ENCODE measurements around the gene NUPR2. TPM values are rescaled to one million over a fixed set of nuclear protein-coding genes. Genes with fewer than 3 reads are reported as not detected.

Gene NUPR2
- total and polyA plus RNA-seq, 9 of the 15 experiments (the other 6 are each of a cell fraction or from before 2014, with no cell fraction given): not detected

DNA sequence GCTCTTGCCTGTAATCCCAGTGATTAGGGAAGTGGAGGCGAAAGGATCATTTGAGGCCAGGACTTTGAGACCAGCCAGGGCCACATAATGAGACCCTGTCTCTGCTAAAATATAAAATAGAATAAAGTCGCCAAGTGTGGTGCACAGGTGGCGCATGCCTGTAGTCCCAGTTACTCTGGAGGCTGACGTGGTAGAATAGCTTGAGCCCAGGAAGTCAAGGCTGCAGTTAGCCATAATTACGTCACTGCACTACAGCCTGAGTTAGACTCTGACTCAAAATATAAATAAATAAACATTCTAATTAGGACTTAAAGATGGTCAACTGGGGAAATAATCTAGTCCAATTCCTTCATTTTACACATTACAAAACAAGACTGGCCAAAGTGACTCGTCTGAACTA lies 10.7 kb downstream of the NUPR2 start:
- TSS peak; percentile 58 for BruUV-seq (replicated peaks)
- 1% methylated on average over 6 of the region's 6 CpGs for WGBS (ENCODE audit: insufficient coverage, low coverage, missing lambda C conversion rate)
- intact Hi-C loops (cut with micrococcal nuclease) (no loop called here), in situ Hi-C loops (cut with MboI) (no loop called here)
- FAIRE-seq (peak; percentile 73), DNase-seq (ENCODE audit: extremely low read depth in 1 of 4, low spot score in 3 of 4) (peak in 1 of 4 experiments; percentile 76), ATAC-seq (peak; percentile 64)
- no peaks in the 10 kb centered on the region for H3K27me3 ChIP-seq (ENCODE audit: control insufficient read depth in 2 of 2, insufficient read depth in 2 of 2, low read length in 2 of 2)
- ChIA-PET CTCF (ENCODE audit: low intra/inter-chr PET ratio) (no interaction called here), POLR2A (interaction anchor here (0.6 to 1.6 kb wide), 5 partner anchors 8 to 252 kb away, joined by 3 to 12 read pairs (median 3); no protein-coding TSS in a partner anchor)
- no peaks in the 10 kb centered on the region for H3K9me1 ChIP-seq (ENCODE audit: control insufficient read depth, insufficient read depth, low read length)
- H3K79me2 ChIP-seq (ENCODE audit: control insufficient read depth, insufficient read depth, low read length): peaks cover 40% of the 10 kb centered on the region
- peak overlapping the region; percentile 84 for H3K4me3 ChIP-seq
- peak overlapping the region; percentile 99 for H3K27ac ChIP-seq (ENCODE audit: extremely low read depth, low read depth, low read length)
- H4K20me1 ChIP-seq (replicated peaks; ENCODE audit: control insufficient read depth, insufficient read depth, low read length): peaks cover 16% of the 10 kb centered on the region; the same call in 1 of the 2 replicates
- no peak overlapping the region for H2AFZ ChIP-seq (ENCODE audit: low read depth, low read length)
- H3K4me1 ChIP-seq (replicated peaks in 1 of 2; ENCODE audit: control insufficient read depth in 2 of 2, insufficient read depth in 2 of 2, low read length in 2 of 2): peaks cover 8 to 9% of the 10 kb centered on the region in 2 experiments; a peak in 4 of 5 replicates
- peak overlapping the region; percentile 97 for H3K4me2 ChIP-seq (ENCODE audit: insufficient read depth, low read length)
- peaks cover 12% of the 10 kb centered on the region for H3K9me3 ChIP-seq (replicated peaks; ENCODE audit: control insufficient read depth, insufficient read depth, low read depth, low read length)
- H3K9ac ChIP-seq (ENCODE audit: insufficient read depth in 1 of 2, low read depth in 2 of 2, low read length in 2 of 2): peak overlapping the region; percentile 90 to 99
- peaks cover 52% of the 10 kb centered on the region for H3K36me3 ChIP-seq (ENCODE audit: control insufficient read depth, insufficient read depth, low read length)
- no peak for TF ChIP-seq BACH1 (tag; IDR thresholded peaks at IDR 0.05)
- TF ChIP-seq ZNF778 (CRISPR knock-in tag; IDR thresholded peaks at IDR 0.05): no peak
- peak; percentile 73 for TF ChIP-seq JUND (IDR thresholded peaks at IDR 0.05; ENCODE audit: borderline replicate concordance, low read depth, low read length)
- peak; percentile 55; the same call in 2 of the 3 replicates for TF ChIP-seq JUND (tag; IDR thresholded peaks at IDR 0.05; ENCODE audit: borderline replicate concordance, low read depth, low read length)
- TF ChIP-seq CEBPB (tag; IDR thresholded peaks at IDR 0.05): peak; percentile 63; the same call in 1 of the 2 replicates
- TF ChIP-seq FOSL1 (tag; conservative IDR thresholded peaks at IDR 0.05): 0 out of 2 replicates have a peak, but pooled peaks have one; percentile 28
- TF ChIP-seq GATAD2A (IDR thresholded peaks at IDR 0.05): no peak
- 0 out of 2 replicates have a peak, but pooled peaks have one; percentile 8 for TF ChIP-seq CEBPG (CRISPR knock-in tag; IDR thresholded peaks at IDR 0.05)
- TF ChIP-seq CEBPG (tag; conservative IDR thresholded peaks at IDR 0.05 in 1 of 2, IDR thresholded peaks at IDR 0.05 in 1 of 2): peak; percentile 64 to 80
- 0 out of 2 replicates have a peak, but pooled peaks have one; percentile 22 for TF ChIP-seq ZNF324 (CRISPR knock-in tag; IDR thresholded peaks at IDR 0.05)
- TF ChIP-seq ATF1 (CRISPR knock-in tag; IDR thresholded peaks at IDR 0.05): no peak
- TF ChIP-seq ATF1 (tag; IDR thresholded peaks at IDR 0.05): peak; percentile 69
- no peak for TF ChIP-seq HDAC3 (IDR thresholded peaks at IDR 0.05; ENCODE audit: borderline replicate concordance, partially characterized antibody)
- TF ChIP-seq ATF3 (IDR thresholded peaks at IDR 0.05): peak; percentile 96
- TF ChIP-seq ATF3 (CRISPR knock-in tag; conservative IDR thresholded peaks at IDR 0.05): no peak
- TF ChIP-seq NRF1 (conservative IDR thresholded peaks at IDR 0.05 in 1 of 2, IDR thresholded peaks at IDR 0.05 in 1 of 2): peak; percentile 71 to 73
- peak; percentile 67 for TF ChIP-seq SPI1 (IDR thresholded peaks at IDR 0.05; ENCODE audit: borderline replicate concordance, low read depth, low read length)
- TF ChIP-seq, protein P1, sequence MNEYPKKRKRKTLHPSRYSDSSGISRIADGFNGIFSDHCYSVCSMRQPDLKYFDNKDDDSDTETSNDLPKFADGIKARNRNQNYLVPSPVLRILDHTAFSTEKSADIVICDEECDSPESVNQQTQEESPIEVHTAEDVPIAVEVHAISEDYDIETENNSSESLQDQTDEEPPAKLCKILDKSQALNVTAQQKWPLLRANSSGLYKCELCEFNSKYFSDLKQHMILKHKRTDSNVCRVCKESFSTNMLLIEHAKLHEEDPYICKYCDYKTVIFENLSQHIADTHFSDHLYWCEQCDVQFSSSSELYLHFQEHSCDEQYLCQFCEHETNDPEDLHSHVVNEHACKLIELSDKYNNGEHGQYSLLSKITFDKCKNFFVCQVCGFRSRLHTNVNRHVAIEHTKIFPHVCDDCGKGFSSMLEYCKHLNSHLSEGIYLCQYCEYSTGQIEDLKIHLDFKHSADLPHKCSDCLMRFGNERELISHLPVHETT (CRISPR knock-in tag; conservative IDR thresholded peaks at IDR 0.05 in 1 of 2, IDR thresholded peaks at IDR 0.05 in 1 of 2): 0 out of 4 replicates have a peak, but pooled peaks of 1 of the 2 experiments have one; percentile 41
- peak; percentile 85 for TF ChIP-seq CREM (IDR thresholded peaks at IDR 0.05; ENCODE audit: low read depth)
- TF ChIP-seq CREB1 (IDR thresholded peaks at IDR 0.05): peak; percentile 62; the same call in 1 of the 2 replicates
- no peak for TF ChIP-seq CREB1 (CRISPR knock-in tag; IDR thresholded peaks at IDR 0.05)
- TF ChIP-seq POLR2G (IDR thresholded peaks at IDR 0.05; ENCODE audit: low read depth, low read length): peak; percentile 38; the same call in 1 of the 2 replicates
- peak; percentile 96 for TF ChIP-seq ATF7 (IDR thresholded peaks at IDR 0.05)
- no peak for TF ChIP-seq DPF2 (IDR thresholded peaks at IDR 0.05)
